GM23338 (cell line): ENCODE measurements around the gene BNC2.

Experiments
- TF ChIP-seq, protein P1 (sequence below), 2 experiments: fragments of 200-600 bp in 1 of 2; sonication (generic) in 1 of 2; conservative IDR thresholded peaks; 2 replicates each; pipeline versions ENCODE4 v1.5.1 to v1.6.1; 2016 to 2017; ENCODE audit warnings: antibody characterized with exemption in 2 of 2, low read depth in 2 of 2, mild to moderate bottlenecking in 2 of 2, moderate library complexity in 1 of 2
- TF ChIP-seq, protein P2 (sequence below): IDR thresholded peaks from one replicate; pipeline ENCODE4 v1.6.1; 2018; ENCODE audit warnings: antibody characterized with exemption; ENCODE audit not compliant: unreplicated experiment

DNA sequence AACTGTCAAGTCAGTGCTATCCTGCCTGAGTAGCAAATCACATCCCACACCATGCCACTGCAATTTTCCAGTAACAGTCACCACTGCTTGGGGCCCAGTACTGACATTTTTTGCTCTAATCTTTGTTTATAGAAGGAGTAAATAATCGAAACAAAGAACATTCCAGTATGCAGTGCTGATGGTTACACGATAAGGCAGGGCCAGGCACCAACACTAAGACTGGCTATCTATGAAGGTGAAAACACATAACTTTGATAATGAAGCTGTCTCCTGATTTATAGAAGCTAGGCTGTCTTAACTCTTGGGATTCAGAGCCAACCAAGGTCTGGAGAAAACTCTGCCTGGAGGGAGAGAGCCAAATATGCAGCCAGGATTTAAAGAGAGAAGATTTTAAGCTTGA, 365.3 kb downstream of the BNC2 start:
- TF ChIP-seq, protein P1, sequence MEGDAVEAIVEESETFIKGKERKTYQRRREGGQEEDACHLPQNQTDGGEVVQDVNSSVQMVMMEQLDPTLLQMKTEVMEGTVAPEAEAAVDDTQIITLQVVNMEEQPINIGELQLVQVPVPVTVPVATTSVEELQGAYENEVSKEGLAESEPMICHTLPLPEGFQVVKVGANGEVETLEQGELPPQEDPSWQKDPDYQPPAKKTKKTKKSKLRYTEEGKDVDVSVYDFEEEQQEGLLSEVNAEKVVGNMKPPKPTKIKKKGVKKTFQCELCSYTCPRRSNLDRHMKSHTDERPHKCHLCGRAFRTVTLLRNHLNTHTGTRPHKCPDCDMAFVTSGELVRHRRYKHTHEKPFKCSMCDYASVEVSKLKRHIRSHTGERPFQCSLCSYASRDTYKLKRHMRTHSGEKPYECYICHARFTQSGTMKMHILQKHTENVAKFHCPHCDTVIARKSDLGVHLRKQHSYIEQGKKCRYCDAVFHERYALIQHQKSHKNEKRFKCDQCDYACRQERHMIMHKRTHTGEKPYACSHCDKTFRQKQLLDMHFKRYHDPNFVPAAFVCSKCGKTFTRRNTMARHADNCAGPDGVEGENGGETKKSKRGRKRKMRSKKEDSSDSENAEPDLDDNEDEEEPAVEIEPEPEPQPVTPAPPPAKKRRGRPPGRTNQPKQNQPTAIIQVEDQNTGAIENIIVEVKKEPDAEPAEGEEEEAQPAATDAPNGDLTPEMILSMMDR (conservative IDR thresholded peaks at IDR 0.05; ENCODE audit: low read depth in 2 of 2) = no peak
- TF ChIP-seq, protein P2, sequence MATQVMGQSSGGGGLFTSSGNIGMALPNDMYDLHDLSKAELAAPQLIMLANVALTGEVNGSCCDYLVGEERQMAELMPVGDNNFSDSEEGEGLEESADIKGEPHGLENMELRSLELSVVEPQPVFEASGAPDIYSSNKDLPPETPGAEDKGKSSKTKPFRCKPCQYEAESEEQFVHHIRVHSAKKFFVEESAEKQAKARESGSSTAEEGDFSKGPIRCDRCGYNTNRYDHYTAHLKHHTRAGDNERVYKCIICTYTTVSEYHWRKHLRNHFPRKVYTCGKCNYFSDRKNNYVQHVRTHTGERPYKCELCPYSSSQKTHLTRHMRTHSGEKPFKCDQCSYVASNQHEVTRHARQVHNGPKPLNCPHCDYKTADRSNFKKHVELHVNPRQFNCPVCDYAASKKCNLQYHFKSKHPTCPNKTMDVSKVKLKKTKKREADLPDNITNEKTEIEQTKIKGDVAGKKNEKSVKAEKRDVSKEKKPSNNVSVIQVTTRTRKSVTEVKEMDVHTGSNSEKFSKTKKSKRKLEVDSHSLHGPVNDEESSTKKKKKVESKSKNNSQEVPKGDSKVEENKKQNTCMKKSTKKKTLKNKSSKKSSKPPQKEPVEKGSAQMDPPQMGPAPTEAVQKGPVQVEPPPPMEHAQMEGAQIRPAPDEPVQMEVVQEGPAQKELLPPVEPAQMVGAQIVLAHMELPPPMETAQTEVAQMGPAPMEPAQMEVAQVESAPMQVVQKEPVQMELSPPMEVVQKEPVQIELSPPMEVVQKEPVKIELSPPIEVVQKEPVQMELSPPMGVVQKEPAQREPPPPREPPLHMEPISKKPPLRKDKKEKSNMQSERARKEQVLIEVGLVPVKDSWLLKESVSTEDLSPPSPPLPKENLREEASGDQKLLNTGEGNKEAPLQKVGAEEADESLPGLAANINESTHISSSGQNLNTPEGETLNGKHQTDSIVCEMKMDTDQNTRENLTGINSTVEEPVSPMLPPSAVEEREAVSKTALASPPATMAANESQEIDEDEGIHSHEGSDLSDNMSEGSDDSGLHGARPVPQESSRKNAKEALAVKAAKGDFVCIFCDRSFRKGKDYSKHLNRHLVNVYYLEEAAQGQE = no peak
